ENCODE results near the gene URAD. TPM values are rescaled to one million over a fixed set of nuclear protein-coding genes. Genes with fewer than 3 reads are reported as not detected.

URAD gene
- total RNA-seq, 1 experiment from 2014 or later = not detected

- H3K4me1 ChIP-seq (ENCODE audit: insufficient read depth, low read length) = no peaks in the 10 kb centered on the region
- no peak overlapping the region for H3K27ac ChIP-seq (ENCODE audit: low read length)
- no peak for DNase-seq
- H2AFZ ChIP-seq (ENCODE audit: low read length) = no peak overlapping the region
- intact Hi-C loops (cut with micrococcal nuclease) = no loop called here
- BruUV-seq (replicated peaks) = no TSS peak
- POLR2A ChIA-PET (ENCODE audit: unreplicated experiment) = no interaction called here
- TF ChIP-seq CTCF (conservative IDR thresholded peaks at IDR 0.05; ENCODE audit: low read depth, low read length) = no peak
- TF ChIP-seq EZH2phosphoT487 (IDR thresholded peaks at IDR 0.05; ENCODE audit: borderline replicate concordance, low read length) = no peak
- no peak for TF ChIP-seq EZH2 (IDR thresholded peaks at IDR 0.05; ENCODE audit: low read length, unreplicated experiment)
- no peak for ATAC-seq
- H3F3A ChIP-seq (ENCODE audit: low read length, unreplicated experiment) = no peaks in the 10 kb centered on the region
- no peak overlapping the region for H3K9ac ChIP-seq (ENCODE audit: low read length)
- no peak overlapping the region for H3K4me2 ChIP-seq (ENCODE audit: low read length)
- CTCF ChIA-PET = no interaction called here
- no peak overlapping the region for H3K4me3 ChIP-seq (ENCODE audit: low read length)
- H4K20me1 ChIP-seq (ENCODE audit: low read length) = no peaks in the 10 kb centered on the region
- no peaks in the 10 kb centered on the region for H3K36me3 ChIP-seq (ENCODE audit: low read depth, low read length)
- no peaks in the 10 kb centered on the region for H3K79me2 ChIP-seq (ENCODE audit: low read length)
- no peaks in the 10 kb centered on the region for H3K9me3 ChIP-seq (ENCODE audit: low read length)
- peaks cover 17% of the 10 kb centered on the region; the same call in 1 of the 2 replicates for H3K27me3 ChIP-seq (ENCODE audit: low read length)
- no peaks in the 10 kb centered on the region for H3K9me2 ChIP-seq (replicated peaks; ENCODE audit: low read length)
These were observed 38.6 kb upstream of the URAD start for GRCh38 chr13:28027071-28027470.

GRCh38 chr13:28026508-28026907 lies 38.0 kb upstream of the URAD start:
- TF ChIP-seq EZH2 (IDR thresholded peaks at IDR 0.05; ENCODE audit: low read length, unreplicated experiment) = no peak
- TF ChIP-seq CTCF (conservative IDR thresholded peaks at IDR 0.05; ENCODE audit: low read depth, low read length) = no peak
- TF ChIP-seq EZH2phosphoT487 (IDR thresholded peaks at IDR 0.05; ENCODE audit: borderline replicate concordance, low read length) = no peak
- H3F3A ChIP-seq (ENCODE audit: low read length, unreplicated experiment) = no peaks in the 10 kb centered on the region
- H2AFZ ChIP-seq (ENCODE audit: low read length) = no peak overlapping the region
- ChIA-PET CTCF (no interaction called here), POLR2A (ENCODE audit: unreplicated experiment) (no interaction called here)
- H3K9ac ChIP-seq (ENCODE audit: low read length) = no peak overlapping the region
- no peaks in the 10 kb centered on the region for H4K20me1 ChIP-seq (ENCODE audit: low read length)
- ATAC-seq (no peak), DNase-seq (no peak)
- no peaks in the 10 kb centered on the region for H3K36me3 ChIP-seq (ENCODE audit: low read depth, low read length)
- no peak overlapping the region for H3K4me3 ChIP-seq (ENCODE audit: low read length)
- no peaks in the 10 kb centered on the region for H3K4me1 ChIP-seq (ENCODE audit: insufficient read depth, low read length)
- peaks cover 17% of the 10 kb centered on the region; the same call in 1 of the 2 replicates for H3K27me3 ChIP-seq (ENCODE audit: low read length)
- H3K79me2 ChIP-seq (ENCODE audit: low read length) = no peaks in the 10 kb centered on the region
- no peak overlapping the region for H3K4me2 ChIP-seq (ENCODE audit: low read length)
- H3K9me3 ChIP-seq (ENCODE audit: low read length) = no peaks in the 10 kb centered on the region
- no peak overlapping the region for H3K27ac ChIP-seq (ENCODE audit: low read length)
- no peaks in the 10 kb centered on the region for H3K9me2 ChIP-seq (replicated peaks; ENCODE audit: low read length)
- intact Hi-C loops (cut with micrococcal nuclease) = no loop called here
- no TSS peak for BruUV-seq (replicated peaks)

- no peaks in the 10 kb centered on the region for H3K9me2 ChIP-seq (replicated peaks; ENCODE audit: low read length)
- no peaks in the 10 kb centered on the region for H3F3A ChIP-seq (ENCODE audit: low read length, unreplicated experiment)
- POLR2A ChIA-PET (ENCODE audit: unreplicated experiment) = no interaction called here
- H3K4me1 ChIP-seq (ENCODE audit: insufficient read depth, low read length) = no peaks in the 10 kb centered on the region
- H3K4me3 ChIP-seq (ENCODE audit: low read length) = no peak overlapping the region
- H3K9me3 ChIP-seq (ENCODE audit: low read length) = no peaks in the 10 kb centered on the region
- BruUV-seq (replicated peaks) = no TSS peak
- H3K9ac ChIP-seq (ENCODE audit: low read length) = no peak overlapping the region
- no peak overlapping the region for H3K4me2 ChIP-seq (ENCODE audit: low read length)
- DNase-seq (no peak), ATAC-seq (no peak)
- H2AFZ ChIP-seq (ENCODE audit: low read length) = no peak overlapping the region
- no peaks in the 10 kb centered on the region for H3K79me2 ChIP-seq (ENCODE audit: low read length)
- no peak overlapping the region for H3K27ac ChIP-seq (ENCODE audit: low read length)
- no peaks in the 10 kb centered on the region for H3K36me3 ChIP-seq (ENCODE audit: low read depth, low read length)
- TF ChIP-seq CTCF (conservative IDR thresholded peaks at IDR 0.05; ENCODE audit: low read depth, low read length) = no peak
- no peak for TF ChIP-seq EZH2 (IDR thresholded peaks at IDR 0.05; ENCODE audit: low read length, unreplicated experiment)
- no peak for TF ChIP-seq EZH2phosphoT487 (IDR thresholded peaks at IDR 0.05; ENCODE audit: borderline replicate concordance, low read length)
- intact Hi-C loops (cut with micrococcal nuclease) = no loop called here
- H3K27me3 ChIP-seq (ENCODE audit: low read length) = peaks cover 17% of the 10 kb centered on the region; the same call in 1 of the 2 replicates
- CTCF ChIA-PET = no interaction called here
- H4K20me1 ChIP-seq (ENCODE audit: low read length) = no peaks in the 10 kb centered on the region
These were observed 34.5 kb upstream of the URAD start for GRCh38 chr13:28022848-28023518.

All from PC-3 (cell line).